Astrocyte of the spinal cord (primary cell): ENCODE data around the gene ZC3H8.

Experiments used
- DNase-seq: peaks from one replicate; pipeline ENCODE4 v3.0.0; 2011; ENCODE audit warnings: low read depth, low spot score
- H3K4me3 ChIP-seq: 2 replicates; pipeline ENCODE4 v1.5.1; 2011; ENCODE audit warnings: low read depth, mild to moderate bottlenecking, low read length, moderate library complexity
- in situ Hi-C: cut with HindIII; loops from 2 replicates; pipeline ENCODE4 v1.10.0; 2017; ENCODE audit warnings: low sequenced_read_pairs
- TF ChIP-seq, protein P1 (sequence below): IDR thresholded peaks from 2 replicates; pipeline ENCODE4 v1.5.1; 2012; ENCODE audit warnings: low read depth, mild to moderate bottlenecking, low read length, inconsistent platforms

ZC3H8 gene

DNA sequence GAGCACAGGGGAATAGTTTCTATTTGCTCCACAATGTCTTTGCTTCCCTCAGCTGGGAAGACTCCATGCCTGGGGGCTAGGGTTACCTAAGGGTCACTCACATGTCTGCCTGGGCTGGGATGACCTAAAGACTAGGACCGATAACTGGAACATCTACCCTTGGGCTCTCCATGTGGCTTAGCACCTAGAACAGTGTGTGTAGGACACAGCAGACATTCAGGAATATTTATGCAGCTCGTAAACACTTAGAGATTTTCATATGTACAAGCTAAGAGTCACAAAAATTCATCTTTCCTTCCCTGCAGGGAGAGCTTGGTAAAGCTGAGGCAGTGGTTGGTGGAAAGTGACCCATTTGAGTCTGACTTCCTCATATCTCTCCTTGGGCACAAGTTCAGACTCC lies 60.8 kb downstream of the ZC3H8 start:
- H3K4me3 ChIP-seq: no peak overlapping the region
- in situ Hi-C loops: no loop called here
- TF ChIP-seq, protein P1, sequence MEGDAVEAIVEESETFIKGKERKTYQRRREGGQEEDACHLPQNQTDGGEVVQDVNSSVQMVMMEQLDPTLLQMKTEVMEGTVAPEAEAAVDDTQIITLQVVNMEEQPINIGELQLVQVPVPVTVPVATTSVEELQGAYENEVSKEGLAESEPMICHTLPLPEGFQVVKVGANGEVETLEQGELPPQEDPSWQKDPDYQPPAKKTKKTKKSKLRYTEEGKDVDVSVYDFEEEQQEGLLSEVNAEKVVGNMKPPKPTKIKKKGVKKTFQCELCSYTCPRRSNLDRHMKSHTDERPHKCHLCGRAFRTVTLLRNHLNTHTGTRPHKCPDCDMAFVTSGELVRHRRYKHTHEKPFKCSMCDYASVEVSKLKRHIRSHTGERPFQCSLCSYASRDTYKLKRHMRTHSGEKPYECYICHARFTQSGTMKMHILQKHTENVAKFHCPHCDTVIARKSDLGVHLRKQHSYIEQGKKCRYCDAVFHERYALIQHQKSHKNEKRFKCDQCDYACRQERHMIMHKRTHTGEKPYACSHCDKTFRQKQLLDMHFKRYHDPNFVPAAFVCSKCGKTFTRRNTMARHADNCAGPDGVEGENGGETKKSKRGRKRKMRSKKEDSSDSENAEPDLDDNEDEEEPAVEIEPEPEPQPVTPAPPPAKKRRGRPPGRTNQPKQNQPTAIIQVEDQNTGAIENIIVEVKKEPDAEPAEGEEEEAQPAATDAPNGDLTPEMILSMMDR: no peak
- DNase-seq: no peak

DNA sequence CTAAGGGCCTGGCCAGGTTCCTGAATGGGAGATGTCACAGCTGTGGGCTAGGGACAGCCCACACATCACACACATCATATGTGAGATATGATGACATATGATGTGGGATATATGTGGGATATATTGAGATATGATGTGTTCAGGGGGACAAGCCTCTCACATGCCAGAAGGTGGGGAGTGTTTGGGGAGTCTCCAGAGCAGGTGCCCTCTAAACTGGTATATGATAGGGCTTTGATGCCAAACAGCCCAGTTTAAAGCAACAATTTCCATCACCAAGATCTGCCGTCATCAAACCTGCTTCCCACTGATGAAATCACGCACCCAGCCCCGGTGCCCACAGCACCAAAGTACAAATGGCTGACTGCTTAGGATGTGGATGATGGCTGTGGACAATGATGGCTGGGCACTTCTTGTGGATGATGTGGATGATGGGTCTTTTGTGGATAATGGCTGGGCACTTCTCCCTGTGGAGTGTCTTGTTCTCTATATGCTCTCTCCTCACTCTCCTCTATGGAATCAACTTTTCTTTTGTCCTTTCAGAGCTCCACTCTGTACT lies 65.8 kb downstream of the ZC3H8 start:
- no peak overlapping the region for H3K4me3 ChIP-seq
- in situ Hi-C loops: no loop called here
- TF ChIP-seq, protein P1: no peak
- DNase-seq: no peak

DNA sequence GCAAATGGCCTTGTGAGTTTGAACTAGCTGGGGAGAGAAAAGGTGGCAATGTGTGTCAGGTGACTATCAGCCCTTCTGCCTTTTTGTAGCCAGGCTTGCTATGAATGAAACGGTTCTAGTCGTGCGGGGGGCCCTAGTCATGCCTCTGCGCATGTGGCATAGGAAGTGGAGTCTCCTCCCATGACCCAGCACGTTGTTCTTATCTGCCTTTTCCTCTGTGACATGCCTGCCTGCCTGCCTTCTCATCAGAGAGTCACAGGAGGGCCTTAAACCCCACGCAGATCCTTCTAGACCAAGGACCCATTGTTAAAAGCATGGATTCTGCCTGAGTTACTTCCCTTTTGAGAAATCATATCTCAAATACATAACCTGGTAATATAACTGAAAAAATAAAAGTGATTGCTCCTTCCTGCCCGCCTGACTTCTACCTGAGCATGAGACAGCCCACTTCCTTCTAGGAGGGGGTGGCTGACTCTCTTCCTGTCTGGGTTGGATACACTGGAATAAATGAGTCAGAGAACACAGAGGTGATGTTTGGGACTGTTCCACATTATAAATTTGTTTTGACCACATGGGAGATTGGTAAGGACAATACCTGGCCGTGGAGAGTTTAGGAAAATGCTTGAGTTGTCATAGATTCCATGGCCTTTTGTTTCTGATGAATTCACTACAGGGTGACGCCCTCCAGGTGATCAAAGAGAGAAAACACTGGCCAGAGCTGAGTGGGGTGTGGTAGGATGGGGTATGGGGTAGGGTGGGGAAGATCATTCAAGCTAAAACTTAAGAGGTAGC lies 66.8 kb downstream of the ZC3H8 start:
- DNase-seq: no peak
- H3K4me3 ChIP-seq: no peak overlapping the region
- in situ Hi-C loops: no loop called here
- TF ChIP-seq, protein P1: no peak

DNA sequence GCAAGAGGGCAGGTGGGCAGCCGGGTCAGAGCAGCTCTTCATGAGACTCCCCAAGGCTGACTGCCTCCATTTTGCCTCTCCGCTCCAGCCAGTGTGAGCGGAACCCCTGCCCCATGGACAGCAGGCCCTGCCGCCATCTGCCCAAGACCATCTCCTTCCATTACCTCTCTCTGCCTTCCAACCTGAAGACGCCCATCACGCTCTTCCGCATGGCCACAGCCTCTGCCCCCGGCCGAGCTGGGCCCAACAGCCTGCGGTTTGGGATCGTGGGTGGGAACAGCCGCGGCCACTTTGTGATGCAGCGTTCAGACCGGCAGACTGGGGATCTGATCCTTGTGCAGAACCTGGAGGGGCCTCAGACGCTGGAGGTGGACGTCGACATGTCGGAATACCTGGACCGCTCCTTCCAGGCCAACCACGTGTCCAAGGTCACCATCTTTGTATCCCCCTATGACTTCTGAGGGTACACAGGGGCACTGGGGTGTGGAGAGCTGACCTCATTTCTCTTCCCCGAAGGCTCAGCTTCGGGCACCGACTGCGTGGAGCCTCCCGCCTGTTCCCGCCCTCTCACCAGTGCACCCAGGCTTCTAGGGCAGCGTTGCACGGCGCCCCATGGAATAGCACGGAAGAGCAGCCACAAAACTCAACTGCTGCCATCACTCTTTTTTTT lies 67.7 kb downstream of the ZC3H8 start:
- no peak for DNase-seq
- in situ Hi-C loops: no loop called here
- H3K4me3 ChIP-seq: no peak overlapping the region
- TF ChIP-seq, protein P1: no peak

DNA sequence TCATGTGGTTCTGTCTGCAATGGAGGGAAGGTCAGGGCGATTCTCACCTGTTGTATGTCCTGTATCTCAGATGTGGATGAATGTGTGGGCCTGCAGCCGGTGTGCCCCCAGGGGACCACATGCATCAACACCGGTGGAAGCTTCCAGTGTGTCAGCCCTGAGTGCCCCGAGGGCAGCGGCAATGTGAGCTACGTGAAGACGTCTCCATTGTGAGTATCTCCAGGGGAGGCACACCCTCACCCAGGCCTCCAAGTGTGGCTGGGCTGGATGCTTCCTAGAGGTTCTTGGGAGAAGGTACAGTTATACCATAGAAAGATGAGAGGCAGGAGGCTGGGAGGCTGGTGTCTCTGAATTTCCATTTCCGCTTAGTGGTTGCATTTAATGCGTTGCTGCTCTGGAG lies 69.7 kb downstream of the ZC3H8 start:
- TF ChIP-seq, protein P1: no peak
- in situ Hi-C loops: no loop called here
- DNase-seq: no peak
- no peak overlapping the region for H3K4me3 ChIP-seq

DNA sequence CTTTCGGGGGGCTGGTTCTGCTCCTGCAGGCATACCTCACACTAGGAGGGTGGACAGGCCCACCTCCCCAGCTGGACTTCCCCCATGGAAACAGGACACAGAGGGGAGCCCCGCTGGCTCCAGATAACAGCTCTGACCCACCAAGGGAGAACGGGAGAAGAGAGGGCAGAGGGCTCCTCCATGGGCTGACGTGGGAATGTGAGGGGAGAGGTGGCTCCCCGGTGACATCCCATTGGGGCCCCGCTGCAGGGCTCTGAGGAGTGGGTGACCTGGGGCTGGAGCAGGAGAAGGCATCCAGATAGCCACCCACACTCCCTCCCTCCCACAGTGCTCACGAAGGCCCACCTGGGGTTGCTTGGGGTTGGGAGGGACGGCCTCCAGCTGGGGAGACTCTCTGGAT lies 70.7 kb downstream of the ZC3H8 start:
- TF ChIP-seq, protein P1: no peak
- no peak for DNase-seq
- H3K4me3 ChIP-seq: no peak overlapping the region
- in situ Hi-C loops: no loop called here
